Raji (cell line): ENCODE results near the gene CD86.

Source experiments
- POLR2A ChIP-seq: IDR thresholded peaks from 2 replicates; pipeline ENCODE4 v1.6.1; 2011; ENCODE audit warnings: low read depth, low read length, control low read depth; ENCODE audit not compliant: insufficient read depth

The CD86 gene

DNA sequence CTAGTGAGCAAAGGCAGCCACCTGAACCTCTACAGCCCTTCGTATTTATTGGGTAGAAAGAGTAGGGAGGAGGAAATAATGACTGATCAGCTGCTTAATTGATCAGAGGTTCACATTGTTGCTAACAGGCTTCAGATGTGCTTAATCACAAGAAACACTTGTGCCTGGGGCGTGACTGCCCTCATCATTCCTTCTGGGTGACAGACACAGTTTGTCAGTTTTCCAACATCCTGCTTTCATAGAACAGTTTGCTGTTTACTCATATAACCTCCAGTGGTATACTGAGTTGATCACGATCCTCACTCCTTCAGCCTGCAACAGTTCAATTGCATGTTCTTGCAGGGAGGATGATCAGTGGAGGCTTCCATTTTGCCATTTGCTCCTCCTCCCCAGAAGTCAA, 114.7 kb downstream of the CD86 start:
- no peak for TF ChIP-seq POLR2A
